HEK293 (cell line): Measurements from ENCODE around the gene GJD3.

Experiments
- BCL11B ChIP-seq: fragments of 450-650 bp; formaldehyde crosslinking; IDR thresholded peaks from 2 replicates; pipeline ENCODE4 v1.5.1; 2016; ENCODE audit warnings: low read depth, missing biosample characterization, missing genetic modification characterization
- GLI2 ChIP-seq: fragments of 450-650 bp; formaldehyde crosslinking; IDR thresholded peaks from 2 replicates; pipeline ENCODE4; 2017; ENCODE audit warnings: missing biosample characterization, missing genetic modification characterization, low read depth, borderline replicate concordance
- OVOL3 ChIP-seq: fragments of 450-650 bp; formaldehyde crosslinking; IDR thresholded peaks from 2 replicates; pipeline ENCODE4 v1.5.1; 2016; ENCODE audit warnings: missing biosample characterization, missing genetic modification characterization
- RBAK ChIP-seq: fragments of 450-650 bp; formaldehyde crosslinking; IDR thresholded peaks from 2 replicates; pipeline ENCODE4 v1.5.1; 2016; ENCODE audit warnings: missing biosample characterization, missing genetic modification characterization
- REPIN1 ChIP-seq: fragments of 450-650 bp; formaldehyde crosslinking; IDR thresholded peaks from 2 replicates; pipeline ENCODE4 v1.5.1; 2017; ENCODE audit warnings: missing biosample characterization, missing genetic modification characterization, low read depth
- SETDB1 ChIP-seq: IDR thresholded peaks from one replicate; pipeline ENCODE4 v1.6.1; 2017; ENCODE audit warnings: mild to moderate bottlenecking, low read length, moderate library complexity, mixed read lengths; ENCODE audit not compliant: insufficient read length
- YY2 ChIP-seq: fragments of 450-650 bp; formaldehyde crosslinking; IDR thresholded peaks from 2 replicates; pipeline ENCODE4 v1.5.1; 2016; ENCODE audit warnings: missing biosample characterization, missing genetic modification characterization
- ZNF133 ChIP-seq: fragments of 450-650 bp; formaldehyde crosslinking; IDR thresholded peaks from 2 replicates; pipeline ENCODE4 v1.5.1; 2016; ENCODE audit warnings: missing biosample characterization, missing genetic modification characterization
- ZNF184 ChIP-seq: fragments of 450-650 bp; IDR thresholded peaks from 2 replicates; pipeline ENCODE4 v1.5.1; 2018; ENCODE audit warnings: missing biosample characterization, mild to moderate bottlenecking, missing genetic modification characterization
- ZNF274 ChIP-seq, 2 experiments: fragments of 200-500 bp in 1 of 2; fragments of 450-650 bp in 1 of 2; sonication (Bioruptor generic) in 1 of 2; formaldehyde crosslinking in 1 of 2; IDR thresholded peaks; 2 replicates each; pipeline versions ENCODE4 v1.5.1 to v1.6.1; 2014 to 2016; ENCODE audit warnings: borderline replicate concordance in 1 of 2, inconsistent platforms in 1 of 2, low read length in 1 of 2, missing biosample characterization in 1 of 2, missing genetic modification characterization in 1 of 2
- ZNF335 ChIP-seq: fragments of 450-650 bp; formaldehyde crosslinking; conservative IDR thresholded peaks from 2 replicates; pipeline ENCODE4 v1.5.1; 2016; ENCODE audit warnings: missing biosample characterization, missing genetic modification characterization
- ZNF426 ChIP-seq: fragments of 450-650 bp; formaldehyde crosslinking; IDR thresholded peaks from 2 replicates; pipeline ENCODE4 v1.5.1; 2017; ENCODE audit warnings: missing biosample characterization, missing genetic modification characterization, mild to moderate bottlenecking, inconsistent platforms, moderate library complexity
- ZNF433 ChIP-seq: fragments of 450-650 bp; formaldehyde crosslinking; IDR thresholded peaks from 2 replicates; pipeline ENCODE4 v1.5.1; 2016; ENCODE audit warnings: missing biosample characterization, missing genetic modification characterization, low read depth
- ZNF473 ChIP-seq: fragments of 450-650 bp; formaldehyde crosslinking; IDR thresholded peaks from 2 replicates; pipeline ENCODE4 v1.5.1; 2017; ENCODE audit warnings: missing biosample characterization, missing genetic modification characterization
- ZNF510 ChIP-seq: fragments of 450-650 bp; formaldehyde crosslinking; IDR thresholded peaks from 2 replicates; pipeline ENCODE4 v1.5.1; 2018; ENCODE audit warnings: mild to moderate bottlenecking, missing genetic modification characterization, missing biosample characterization; ENCODE audit not compliant: insufficient replicate concordance
- ZNF544 ChIP-seq: fragments of 450-650 bp; formaldehyde crosslinking; IDR thresholded peaks from 2 replicates; pipeline ENCODE4 v1.5.0; 2017; ENCODE audit warnings: missing biosample characterization, missing genetic modification characterization
- ZNF654 ChIP-seq: fragments of 450-650 bp; formaldehyde crosslinking; IDR thresholded peaks from 2 replicates; pipeline ENCODE4 v1.5.1; 2016; ENCODE audit warnings: low read depth, missing biosample characterization, missing genetic modification characterization
- ZNF776 ChIP-seq: fragments of 450-650 bp; formaldehyde crosslinking; IDR thresholded peaks from 2 replicates; pipeline ENCODE4 v1.5.0; 2017; ENCODE audit warnings: missing biosample characterization, missing genetic modification characterization, borderline replicate concordance
- TF ChIP-seq, protein P1 (sequence below): fragments of 450-650 bp; formaldehyde crosslinking; IDR thresholded peaks from 2 replicates; pipeline ENCODE4 v1.5.1; 2016; ENCODE audit warnings: missing biosample characterization, missing genetic modification characterization
- TF ChIP-seq, protein P2 (sequence below): fragments of 450-650 bp; formaldehyde crosslinking; IDR thresholded peaks from 2 replicates; pipeline ENCODE4 v1.5.1; 2016; ENCODE audit warnings: missing biosample characterization, missing genetic modification characterization
- TF ChIP-seq, protein P3 (sequence below): fragments of 450-650 bp; formaldehyde crosslinking; IDR thresholded peaks from 2 replicates; pipeline ENCODE4 v1.5.1; 2017; ENCODE audit warnings: missing biosample characterization, missing genetic modification characterization
- TF ChIP-seq, protein P4 (sequence below): fragments of 450-650 bp; formaldehyde crosslinking; IDR thresholded peaks from 2 replicates; pipeline ENCODE4 v1.5.1; 2017; ENCODE audit warnings: missing biosample characterization, mild to moderate bottlenecking, missing genetic modification characterization, moderate library complexity
- TF ChIP-seq, protein P5 (sequence below): fragments of 450-650 bp; formaldehyde crosslinking; IDR thresholded peaks from 2 replicates; pipeline ENCODE4 v1.5.1; 2016; ENCODE audit warnings: missing biosample characterization, missing genetic modification characterization, borderline replicate concordance
- TF ChIP-seq, protein P6 (sequence below): fragments of 450-650 bp; formaldehyde crosslinking; IDR thresholded peaks from 2 replicates; pipeline ENCODE4 v1.5.1; 2016; ENCODE audit warnings: missing biosample characterization, missing genetic modification characterization

The GJD3 gene

DNA sequence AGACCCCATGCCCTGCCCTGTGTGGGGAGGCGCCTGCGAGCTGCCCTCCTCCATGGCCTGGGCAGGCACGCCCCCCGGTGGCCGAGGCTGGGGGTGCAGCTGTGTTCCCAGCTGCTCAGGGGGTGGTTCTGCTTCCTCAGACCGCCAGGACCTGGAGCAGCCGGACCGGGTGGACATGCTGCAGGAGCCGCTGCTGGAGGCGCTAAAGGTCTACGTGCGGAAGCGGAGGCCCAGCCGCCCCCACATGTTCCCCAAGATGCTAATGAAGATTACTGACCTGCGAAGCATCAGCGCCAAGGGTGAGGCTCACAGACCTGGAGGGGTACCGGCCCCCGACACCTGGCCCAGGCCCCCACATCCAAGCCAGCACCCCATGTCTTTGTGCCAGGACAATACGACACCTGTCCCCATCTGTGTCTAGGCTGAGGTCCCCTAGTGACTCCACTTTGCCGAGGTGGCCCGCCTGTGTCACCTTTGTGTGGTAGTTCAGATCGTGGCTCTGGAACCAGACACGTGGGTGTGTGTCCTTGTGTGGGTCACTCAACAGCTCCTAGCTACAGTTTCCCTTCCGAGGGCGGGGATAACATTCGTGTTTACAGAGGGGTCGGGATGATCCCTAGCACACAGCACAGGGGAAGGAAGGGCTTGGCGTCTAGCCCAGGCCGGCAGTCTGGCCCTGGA lies 9.3 kb downstream of the GJD3 start (continued):
- TF ChIP-seq ZNF510 (tag by site-specific recombination) = no peak
- TF ChIP-seq, protein P1, sequence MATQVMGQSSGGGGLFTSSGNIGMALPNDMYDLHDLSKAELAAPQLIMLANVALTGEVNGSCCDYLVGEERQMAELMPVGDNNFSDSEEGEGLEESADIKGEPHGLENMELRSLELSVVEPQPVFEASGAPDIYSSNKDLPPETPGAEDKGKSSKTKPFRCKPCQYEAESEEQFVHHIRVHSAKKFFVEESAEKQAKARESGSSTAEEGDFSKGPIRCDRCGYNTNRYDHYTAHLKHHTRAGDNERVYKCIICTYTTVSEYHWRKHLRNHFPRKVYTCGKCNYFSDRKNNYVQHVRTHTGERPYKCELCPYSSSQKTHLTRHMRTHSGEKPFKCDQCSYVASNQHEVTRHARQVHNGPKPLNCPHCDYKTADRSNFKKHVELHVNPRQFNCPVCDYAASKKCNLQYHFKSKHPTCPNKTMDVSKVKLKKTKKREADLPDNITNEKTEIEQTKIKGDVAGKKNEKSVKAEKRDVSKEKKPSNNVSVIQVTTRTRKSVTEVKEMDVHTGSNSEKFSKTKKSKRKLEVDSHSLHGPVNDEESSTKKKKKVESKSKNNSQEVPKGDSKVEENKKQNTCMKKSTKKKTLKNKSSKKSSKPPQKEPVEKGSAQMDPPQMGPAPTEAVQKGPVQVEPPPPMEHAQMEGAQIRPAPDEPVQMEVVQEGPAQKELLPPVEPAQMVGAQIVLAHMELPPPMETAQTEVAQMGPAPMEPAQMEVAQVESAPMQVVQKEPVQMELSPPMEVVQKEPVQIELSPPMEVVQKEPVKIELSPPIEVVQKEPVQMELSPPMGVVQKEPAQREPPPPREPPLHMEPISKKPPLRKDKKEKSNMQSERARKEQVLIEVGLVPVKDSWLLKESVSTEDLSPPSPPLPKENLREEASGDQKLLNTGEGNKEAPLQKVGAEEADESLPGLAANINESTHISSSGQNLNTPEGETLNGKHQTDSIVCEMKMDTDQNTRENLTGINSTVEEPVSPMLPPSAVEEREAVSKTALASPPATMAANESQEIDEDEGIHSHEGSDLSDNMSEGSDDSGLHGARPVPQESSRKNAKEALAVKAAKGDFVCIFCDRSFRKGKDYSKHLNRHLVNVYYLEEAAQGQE (tag by site-specific recombination) = no peak
- TF ChIP-seq, protein P2, sequence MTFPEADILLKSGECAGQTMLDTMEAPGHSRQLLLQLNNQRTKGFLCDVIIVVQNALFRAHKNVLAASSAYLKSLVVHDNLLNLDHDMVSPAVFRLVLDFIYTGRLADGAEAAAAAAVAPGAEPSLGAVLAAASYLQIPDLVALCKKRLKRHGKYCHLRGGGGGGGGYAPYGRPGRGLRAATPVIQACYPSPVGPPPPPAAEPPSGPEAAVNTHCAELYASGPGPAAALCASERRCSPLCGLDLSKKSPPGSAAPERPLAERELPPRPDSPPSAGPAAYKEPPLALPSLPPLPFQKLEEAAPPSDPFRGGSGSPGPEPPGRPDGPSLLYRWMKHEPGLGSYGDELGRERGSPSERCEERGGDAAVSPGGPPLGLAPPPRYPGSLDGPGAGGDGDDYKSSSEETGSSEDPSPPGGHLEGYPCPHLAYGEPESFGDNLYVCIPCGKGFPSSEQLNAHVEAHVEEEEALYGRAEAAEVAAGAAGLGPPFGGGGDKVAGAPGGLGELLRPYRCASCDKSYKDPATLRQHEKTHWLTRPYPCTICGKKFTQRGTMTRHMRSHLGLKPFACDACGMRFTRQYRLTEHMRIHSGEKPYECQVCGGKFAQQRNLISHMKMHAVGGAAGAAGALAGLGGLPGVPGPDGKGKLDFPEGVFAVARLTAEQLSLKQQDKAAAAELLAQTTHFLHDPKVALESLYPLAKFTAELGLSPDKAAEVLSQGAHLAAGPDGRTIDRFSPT = peak; percentile 41; the same call in 1 of the 2 replicates
- TF ChIP-seq SETDB1 = no peak
- TF ChIP-seq ZNF433 (tag by site-specific recombination) = no peak
- no peak for TF ChIP-seq OVOL3
- TF ChIP-seq ZNF776 = no peak
- TF ChIP-seq, protein P3, sequence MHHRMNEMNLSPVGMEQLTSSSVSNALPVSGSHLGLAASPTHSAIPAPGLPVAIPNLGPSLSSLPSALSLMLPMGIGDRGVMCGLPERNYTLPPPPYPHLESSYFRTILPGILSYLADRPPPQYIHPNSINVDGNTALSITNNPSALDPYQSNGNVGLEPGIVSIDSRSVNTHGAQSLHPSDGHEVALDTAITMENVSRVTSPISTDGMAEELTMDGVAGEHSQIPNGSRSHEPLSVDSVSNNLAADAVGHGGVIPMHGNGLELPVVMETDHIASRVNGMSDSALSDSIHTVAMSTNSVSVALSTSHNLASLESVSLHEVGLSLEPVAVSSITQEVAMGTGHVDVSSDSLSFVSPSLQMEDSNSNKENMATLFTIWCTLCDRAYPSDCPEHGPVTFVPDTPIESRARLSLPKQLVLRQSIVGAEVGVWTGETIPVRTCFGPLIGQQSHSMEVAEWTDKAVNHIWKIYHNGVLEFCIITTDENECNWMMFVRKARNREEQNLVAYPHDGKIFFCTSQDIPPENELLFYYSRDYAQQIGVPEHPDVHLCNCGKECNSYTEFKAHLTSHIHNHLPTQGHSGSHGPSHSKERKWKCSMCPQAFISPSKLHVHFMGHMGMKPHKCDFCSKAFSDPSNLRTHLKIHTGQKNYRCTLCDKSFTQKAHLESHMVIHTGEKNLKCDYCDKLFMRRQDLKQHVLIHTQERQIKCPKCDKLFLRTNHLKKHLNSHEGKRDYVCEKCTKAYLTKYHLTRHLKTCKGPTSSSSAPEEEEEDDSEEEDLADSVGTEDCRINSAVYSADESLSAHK = no peak
- TF ChIP-seq, protein P4, sequence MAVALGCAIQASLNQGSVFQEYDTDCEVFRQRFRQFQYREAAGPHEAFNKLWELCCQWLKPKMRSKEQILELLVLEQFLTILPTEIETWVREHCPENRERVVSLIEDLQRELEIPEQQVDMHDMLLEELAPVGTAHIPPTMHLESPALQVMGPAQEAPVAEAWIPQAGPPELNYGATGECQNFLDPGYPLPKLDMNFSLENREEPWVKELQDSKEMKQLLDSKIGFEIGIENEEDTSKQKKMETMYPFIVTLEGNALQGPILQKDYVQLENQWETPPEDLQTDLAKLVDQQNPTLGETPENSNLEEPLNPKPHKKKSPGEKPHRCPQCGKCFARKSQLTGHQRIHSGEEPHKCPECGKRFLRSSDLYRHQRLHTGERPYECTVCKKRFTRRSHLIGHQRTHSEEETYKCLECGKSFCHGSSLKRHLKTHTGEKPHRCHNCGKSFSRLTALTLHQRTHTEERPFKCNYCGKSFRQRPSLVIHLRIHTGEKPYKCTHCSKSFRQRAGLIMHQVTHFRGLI (tag by site-specific recombination) = no peak
- TF ChIP-seq, protein P5, sequence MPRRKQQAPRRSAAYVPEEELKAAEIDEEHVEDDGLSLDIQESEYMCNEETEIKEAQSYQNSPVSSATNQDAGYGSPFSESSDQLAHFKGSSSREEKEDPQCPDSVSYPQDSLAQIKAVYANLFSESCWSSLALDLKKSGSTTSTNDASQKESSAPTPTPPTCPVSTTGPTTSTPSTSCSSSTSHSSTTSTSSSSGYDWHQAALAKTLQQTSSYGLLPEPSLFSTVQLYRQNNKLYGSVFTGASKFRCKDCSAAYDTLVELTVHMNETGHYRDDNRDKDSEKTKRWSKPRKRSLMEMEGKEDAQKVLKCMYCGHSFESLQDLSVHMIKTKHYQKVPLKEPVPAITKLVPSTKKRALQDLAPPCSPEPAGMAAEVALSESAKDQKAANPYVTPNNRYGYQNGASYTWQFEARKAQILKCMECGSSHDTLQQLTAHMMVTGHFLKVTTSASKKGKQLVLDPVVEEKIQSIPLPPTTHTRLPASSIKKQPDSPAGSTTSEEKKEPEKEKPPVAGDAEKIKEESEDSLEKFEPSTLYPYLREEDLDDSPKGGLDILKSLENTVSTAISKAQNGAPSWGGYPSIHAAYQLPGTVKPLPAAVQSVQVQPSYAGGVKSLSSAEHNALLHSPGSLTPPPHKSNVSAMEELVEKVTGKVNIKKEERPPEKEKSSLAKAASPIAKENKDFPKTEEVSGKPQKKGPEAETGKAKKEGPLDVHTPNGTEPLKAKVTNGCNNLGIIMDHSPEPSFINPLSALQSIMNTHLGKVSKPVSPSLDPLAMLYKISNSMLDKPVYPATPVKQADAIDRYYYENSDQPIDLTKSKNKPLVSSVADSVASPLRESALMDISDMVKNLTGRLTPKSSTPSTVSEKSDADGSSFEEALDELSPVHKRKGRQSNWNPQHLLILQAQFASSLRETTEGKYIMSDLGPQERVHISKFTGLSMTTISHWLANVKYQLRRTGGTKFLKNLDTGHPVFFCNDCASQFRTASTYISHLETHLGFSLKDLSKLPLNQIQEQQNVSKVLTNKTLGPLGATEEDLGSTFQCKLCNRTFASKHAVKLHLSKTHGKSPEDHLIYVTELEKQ (tag by site-specific recombination) = no peak
- no peak for TF ChIP-seq RBAK
- no peak for TF ChIP-seq REPIN1 (tag by site-specific recombination)
- no peak for TF ChIP-seq ZNF184 (tag by site-specific recombination)
- TF ChIP-seq ZNF654 (tag by site-specific recombination) = peak; percentile 68
- TF ChIP-seq ZNF473 = no peak
- TF ChIP-seq ZNF133 (tag by site-specific recombination) = no peak
- no peak for TF ChIP-seq YY2 (tag by site-specific recombination)
- TF ChIP-seq GLI2 = no peak
- no peak for TF ChIP-seq ZNF426
- TF ChIP-seq ZNF335 (tag by site-specific recombination) = no peak
- TF ChIP-seq ZNF544 (tag by site-specific recombination) = no peak
- no peak for TF ChIP-seq ZNF274 (IDR thresholded peaks at IDR 0.05; ENCODE audit: low read length)
- no peak for TF ChIP-seq ZNF274 (tag by site-specific recombination; IDR thresholded peaks at IDR 0.05; ENCODE audit: borderline replicate concordance)
- no peak for TF ChIP-seq BCL11B (tag by site-specific recombination)
- TF ChIP-seq, protein P6, sequence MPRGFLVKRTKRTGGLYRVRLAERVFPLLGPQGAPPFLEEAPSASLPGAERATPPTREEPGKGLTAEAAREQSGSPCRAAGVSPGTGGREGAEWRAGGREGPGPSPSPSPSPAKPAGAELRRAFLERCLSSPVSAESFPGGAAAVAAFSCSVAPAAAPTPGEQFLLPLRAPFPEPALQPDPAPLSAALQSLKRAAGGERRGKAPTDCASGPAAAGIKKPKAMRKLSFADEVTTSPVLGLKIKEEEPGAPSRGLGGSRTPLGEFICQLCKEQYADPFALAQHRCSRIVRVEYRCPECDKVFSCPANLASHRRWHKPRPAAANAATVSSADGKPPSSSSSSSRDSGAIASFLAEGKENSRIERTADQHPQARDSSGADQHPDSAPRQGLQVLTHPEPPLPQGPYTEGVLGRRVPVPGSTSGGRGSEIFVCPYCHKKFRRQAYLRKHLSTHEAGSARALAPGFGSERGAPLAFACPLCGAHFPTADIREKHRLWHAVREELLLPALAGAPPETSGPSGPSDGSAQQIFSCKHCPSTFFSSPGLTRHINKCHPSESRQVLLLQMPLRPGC (tag by site-specific recombination) = no peak
